Measurements from ENCODE around the gene DENND4A. TPM values are rescaled to one million over a fixed set of nuclear protein-coding genes. Genes with fewer than 3 reads are reported as not detected.
"Not testable (repeated sequence)": the region's sequence is repeated elsewhere in the genome, so short reads cannot be mapped to it uniquely, and the experiment has no call there.

Gene DENND4A
- polyA plus RNA-seq, 1 donor: 21.8 TPM

GRCh38 chr15:65759441-65759840 is 32.7 kb downstream of the DENND4A start:
- no peak for DNase-seq

- DNase-seq: no peak
These were observed 33.9 kb downstream of the DENND4A start for GRCh38 chr15:65758242-65758641.

GRCh38 chr15:65757256-65757655 is 34.8 kb downstream of the DENND4A start:
- DNase-seq: no peak

- no peak for DNase-seq
These were observed 39.9 kb downstream of the DENND4A start for GRCh38 chr15:65752151-65752700.

- no peak for DNase-seq
These were observed 40.7 kb downstream of the DENND4A start for GRCh38 chr15:65751431-65751830.

- DNase-seq: no peak
These were observed 44.8 kb downstream of the DENND4A start for GRCh38 chr15:65747265-65747664.

GRCh38 chr15:65743637-65744252 is 48.3 kb downstream of the DENND4A start:
- DNase-seq: no peak

- no peak for DNase-seq
These were observed 51.9 kb downstream of the DENND4A start for GRCh38 chr15:65740148-65740547.

- no peak for DNase-seq
These were observed 53.4 kb downstream of the DENND4A start for GRCh38 chr15:65738649-65739048.

GRCh38 chr15:65733599-65733998 is 58.5 kb downstream of the DENND4A start:
- DNase-seq: not testable (repeated sequence)

GRCh38 chr15:65732698-65733097 is 59.4 kb downstream of the DENND4A start:
- DNase-seq: no peak

GRCh38 chr15:65731926-65732325 is 60.2 kb downstream of the DENND4A start:
- no peak for DNase-seq

- no peak for DNase-seq
These were observed 61.4 kb downstream of the DENND4A start for GRCh38 chr15:65730549-65731172.

- DNase-seq: no peak
These were observed 67.5 kb downstream of the DENND4A start for GRCh38 chr15:65724464-65725215.

- no peak for DNase-seq
These were observed 68.2 kb downstream of the DENND4A start for GRCh38 chr15:65723876-65724275.

GRCh38 chr15:65722191-65722590 is 69.9 kb downstream of the DENND4A start:
- no peak for DNase-seq

- DNase-seq: no peak
These were observed 79.7 kb downstream of the DENND4A start for GRCh38 chr15:65712415-65712814.

GRCh38 chr15:65695081-65695480 is 97.0 kb downstream of the DENND4A start:
- no peak for DNase-seq

GRCh38 chr15:65690778-65691177 is 101.3 kb downstream of the DENND4A start:
- DNase-seq: no peak

GRCh38 chr15:65690173-65690572 is 101.9 kb downstream of the DENND4A start:
- no peak for DNase-seq

- DNase-seq: no peak
These were observed 103.6 kb downstream of the DENND4A start for GRCh38 chr15:65688462-65688861.

- no peak for DNase-seq
These were observed 109.6 kb downstream of the DENND4A start for GRCh38 chr15:65682404-65682911.

GRCh38 chr15:65680544-65680943 is 111.5 kb downstream of the DENND4A start:
- DNase-seq: no peak
